ENCODE data around the gene TBC1D22A. TPM values are rescaled to one million over a fixed set of nuclear protein-coding genes. Genes with fewer than 3 reads are reported as not detected.

The TBC1D22A gene
- total and polyA plus RNA-seq, 8 donors, result 13.3 to 53.1 (median 21.5) TPM

- TF ChIP-seq POLR2AphosphoS5 (IDR thresholded peaks at IDR 0.05) (no peak), EP300 (IDR thresholded peaks at IDR 0.05) (no peak), POLR2A (IDR thresholded peaks at IDR 0.05) (no peak), CTCF (IDR thresholded peaks at IDR 0.05) (no peak)
- WGBS, 5 donors, result 75 to 90% (median 84%) methylated on average over 4 of the region's 4 CpGs
- no peaks in the 10 kb centered on the region for H3K9me3 ChIP-seq
These were observed 342.6 kb downstream of the TBC1D22A start for GRCh38 chr22:47105085-47105484.

DNA sequence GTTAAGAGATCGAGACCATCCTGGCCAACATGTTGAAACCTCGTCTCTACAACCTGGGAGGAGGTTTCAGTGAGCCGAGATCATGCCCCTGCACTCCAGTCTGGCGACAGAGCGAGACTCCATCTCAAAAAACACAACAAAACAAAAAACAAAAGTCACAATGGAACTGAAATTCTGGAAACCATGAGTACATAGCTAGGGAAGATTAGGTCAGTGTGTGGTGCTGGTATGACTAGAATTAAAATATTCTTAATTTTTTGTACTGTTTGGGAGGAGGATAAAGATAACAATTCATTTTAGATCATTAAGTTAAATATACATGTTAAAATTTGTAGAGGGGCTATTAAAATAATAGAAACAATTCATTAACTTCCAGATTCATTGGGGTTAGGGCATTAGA is 344.4 kb downstream of the TBC1D22A start:
- Histone ChIP-seq H3K4me1 (peaks cover 0 to 8% (median 4%) of the 10 kb centered on the region in 4 donors), H3K27me3 (no peaks in the 10 kb centered on the region), H3K36me3 (peaks cover 0 to 9% (median 5%) of the 10 kb centered on the region in 4 donors), H3K4me3 (no peak overlapping the region), H3K27ac (no peak overlapping the region), H3K9me3 (no peaks in the 10 kb centered on the region)
- DNase-seq, result no peak
- 93 to 98% (median 97%) methylated on average over 5 of the region's 5 CpGs for WGBS, 5 donors
- TF ChIP-seq EP300 (IDR thresholded peaks at IDR 0.05), result no peak
- TF ChIP-seq POLR2A (IDR thresholded peaks at IDR 0.05), result no peak
- intact Hi-C loops (cut with DNase I; ENCODE audit: low total_unique reads), result no loop called here

More at GRCh38 chr22:47105085-47105484, 342.6 kb downstream of the TBC1D22A start:
- no peaks in the 10 kb centered on the region for H3K27me3 ChIP-seq
- peaks cover 0 to 8% (median 4%) of the 10 kb centered on the region in 4 donors for H3K4me1 ChIP-seq
- H3K27ac ChIP-seq, result no peak overlapping the region
- DNase-seq, result no peak
- intact Hi-C loops (cut with DNase I; ENCODE audit: low total_unique reads), result no loop called here
- peaks cover 0 to 6% (median 0%) of the 10 kb centered on the region in 4 donors for H3K36me3 ChIP-seq
- H3K4me3 ChIP-seq, result no peak overlapping the region

DNA sequence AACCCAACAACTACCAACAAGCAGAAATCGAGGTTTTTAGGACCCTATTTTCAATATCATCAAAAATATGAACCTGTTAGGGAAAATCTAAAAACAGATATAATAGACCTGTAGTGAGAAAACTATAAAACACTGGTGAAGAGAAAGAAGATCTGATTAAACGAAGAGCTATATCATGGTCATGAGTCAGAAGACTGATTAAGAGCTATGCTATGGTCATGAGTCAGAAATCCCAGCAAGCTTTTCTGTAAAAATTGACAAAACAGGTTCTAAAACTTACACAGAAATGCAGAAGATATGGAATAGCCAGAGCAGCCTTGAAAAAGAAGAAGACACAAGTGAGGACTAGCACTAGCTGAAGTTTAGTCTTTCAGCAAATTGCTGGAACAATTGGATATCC is 345.0 kb downstream of the TBC1D22A start:
- no peaks in the 10 kb centered on the region for H3K27me3 ChIP-seq
- TF ChIP-seq EP300 (IDR thresholded peaks at IDR 0.05), result no peak
- TF ChIP-seq POLR2A (IDR thresholded peaks at IDR 0.05), result no peak
- TF ChIP-seq POLR2AphosphoS5 (IDR thresholded peaks at IDR 0.05), result no peak
- no peak for TF ChIP-seq CTCF (IDR thresholded peaks at IDR 0.05)
- intact Hi-C loops (cut with DNase I; ENCODE audit: low total_unique reads), result no loop called here
- DNase-seq, result no peak
- peaks cover 0 to 15% (median 11%) of the 10 kb centered on the region in 4 donors for H3K36me3 ChIP-seq
- 80 to 94% (median 87%) methylated on average over 2 of the region's 2 CpGs for WGBS, 5 donors
- peaks cover 0 to 4% (median under 1%) of the 10 kb centered on the region in 4 donors for H3K4me1 ChIP-seq
- no peak overlapping the region for H3K27ac ChIP-seq
- no peaks in the 10 kb centered on the region for H3K9me3 ChIP-seq
- no peak overlapping the region for H3K4me3 ChIP-seq

GRCh38 chr22:47110817-47111443 is 348.5 kb downstream of the TBC1D22A start:
- Histone ChIP-seq H3K4me1 (no peaks in the 10 kb centered on the region), H3K27ac (no peak overlapping the region), H3K36me3 (peaks cover 5 to 30% (median 26%) of the 10 kb centered on the region in 4 donors), H3K27me3 (no peaks in the 10 kb centered on the region), H3K9me3 (no peaks in the 10 kb centered on the region), H3K4me3 (no peak overlapping the region)
- TF ChIP-seq EP300 (IDR thresholded peaks at IDR 0.05), result no peak
- TF ChIP-seq CTCF (IDR thresholded peaks at IDR 0.05), result no peak
- DNase-seq, result no peak
- WGBS, 5 donors, result 88 to 94% (median 90%) methylated on average over 18 of the region's 18 CpGs
- intact Hi-C loops (cut with DNase I; ENCODE audit: low total_unique reads), result no loop called here
